ENCODE measurements around the gene SYNPO2L. TPM values are rescaled to one million over a fixed set of nuclear protein-coding genes. Genes with fewer than 3 reads are reported as not detected.

SYNPO2L gene
- total and polyA plus RNA-seq, 9 of the 15 experiments (the other 6 are each of a cell fraction or from before 2014, with no cell fraction given) = 0.03 to 0.07 TPM; not detected in 7

DNA sequence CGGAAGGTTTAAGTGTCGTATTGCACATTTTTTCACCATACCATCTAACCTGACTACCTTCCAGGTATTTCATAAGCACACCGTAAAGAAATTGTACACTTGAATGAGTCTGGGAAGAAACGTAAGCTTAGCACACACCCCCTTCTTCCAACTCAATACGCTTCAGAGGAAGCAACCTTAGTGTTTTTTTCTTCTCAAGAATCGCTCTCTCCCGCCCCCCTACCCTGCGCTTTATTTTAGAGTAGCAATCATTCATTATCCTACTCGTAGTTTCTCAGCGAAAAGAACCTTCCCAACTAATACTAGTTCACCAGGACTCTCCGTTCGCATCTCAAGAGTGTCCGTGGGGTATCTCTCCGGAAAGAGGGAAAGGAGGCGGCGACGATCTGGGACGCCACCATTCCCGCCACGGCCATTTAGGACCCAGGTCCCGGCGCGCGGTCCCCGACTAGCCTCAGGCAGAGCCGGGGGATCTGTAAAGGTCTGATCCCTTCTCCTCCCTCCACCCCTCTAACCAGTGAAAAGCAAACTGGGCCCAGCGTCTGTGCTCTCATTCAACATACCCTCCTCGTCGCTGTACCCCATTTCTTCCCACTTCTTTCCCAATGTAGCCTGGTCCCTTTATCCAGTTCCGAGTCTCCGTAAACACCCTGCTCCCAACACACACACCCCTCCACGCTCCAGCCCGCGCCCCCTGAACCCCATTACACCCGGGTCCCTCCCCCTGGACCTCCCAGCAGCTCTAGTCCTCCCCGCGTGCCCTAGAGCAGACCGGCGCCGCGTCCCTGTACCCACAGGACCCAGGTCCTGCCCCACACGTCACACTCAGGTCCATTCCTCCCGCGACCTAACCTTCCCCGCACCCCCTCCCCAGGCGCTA is 30.6 kb downstream of the SYNPO2L start (continued):
- TF ChIP-seq E2F3 (CRISPR knock-in tag; IDR thresholded peaks at IDR 0.05) (peak; percentile 42; the same call in 1 of the 2 replicates), KHSRP (IDR thresholded peaks at IDR 0.05) (no peak), MIER1 (IDR thresholded peaks at IDR 0.05; ENCODE audit: low read depth) (peak; percentile 44; the same call in 1 of the 2 replicates), RAD21 (CRISPR knock-in tag; conservative IDR thresholded peaks at IDR 0.05 in 1 of 2, IDR thresholded peaks at IDR 0.05 in 1 of 2) (peak in 1 of 2 experiments; percentile 10; a peak in 1 of 4 replicates), ZBTB1 (CRISPR knock-in tag; IDR thresholded peaks at IDR 0.05; ENCODE audit: borderline replicate concordance, low read depth) (0 out of 2 replicates have a peak, but pooled peaks have one; percentile 64), CC2D1A (IDR thresholded peaks at IDR 0.05) (peak; percentile 65), HNRNPLL (IDR thresholded peaks at IDR 0.05; ENCODE audit: low read depth, low read length, poor library complexity, severe bottlenecking) (peak; percentile 37), BMI1 (IDR thresholded peaks at IDR 0.05; ENCODE audit: low read length) (no peak), SIN3A (IDR thresholded peaks at IDR 0.05; ENCODE audit: borderline replicate concordance in 2 of 2, control insufficient read depth in 1 of 2, low read depth in 2 of 2, low read length in 2 of 2) (peak in 1 of 2 experiments; percentile 64; a peak in 2 of 4 replicates), NRF1 (conservative IDR thresholded peaks at IDR 0.05 in 1 of 2, IDR thresholded peaks at IDR 0.05 in 1 of 2) (no peak), TRIM28 (IDR thresholded peaks at IDR 0.05) (0 out of 2 replicates have a peak, but pooled peaks have one; percentile 14), CXXC5 (CRISPR knock-in tag; IDR thresholded peaks at IDR 0.05) (peak; percentile 64), ZNF124 (CRISPR knock-in tag; IDR thresholded peaks at IDR 0.05) (0 out of 2 replicates have a peak, but pooled peaks have one; percentile 46), NR2C2 (CRISPR knock-in tag; IDR thresholded peaks at IDR 0.05) (no peak), NR2C2 (tag; IDR thresholded peaks at IDR 0.05) (peak; percentile 60), HDAC1 (IDR thresholded peaks at IDR 0.05) (peak in 1 of 2 experiments; percentile 93; a peak in 2 of 4 replicates)
- TF ChIP-seq, protein P1, sequence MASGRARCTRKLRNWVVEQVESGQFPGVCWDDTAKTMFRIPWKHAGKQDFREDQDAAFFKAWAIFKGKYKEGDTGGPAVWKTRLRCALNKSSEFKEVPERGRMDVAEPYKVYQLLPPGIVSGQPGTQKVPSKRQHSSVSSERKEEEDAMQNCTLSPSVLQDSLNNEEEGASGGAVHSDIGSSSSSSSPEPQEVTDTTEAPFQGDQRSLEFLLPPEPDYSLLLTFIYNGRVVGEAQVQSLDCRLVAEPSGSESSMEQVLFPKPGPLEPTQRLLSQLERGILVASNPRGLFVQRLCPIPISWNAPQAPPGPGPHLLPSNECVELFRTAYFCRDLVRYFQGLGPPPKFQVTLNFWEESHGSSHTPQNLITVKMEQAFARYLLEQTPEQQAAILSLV (tag; IDR thresholded peaks at IDR 0.05) = no peak
- TF ChIP-seq, protein P2, sequence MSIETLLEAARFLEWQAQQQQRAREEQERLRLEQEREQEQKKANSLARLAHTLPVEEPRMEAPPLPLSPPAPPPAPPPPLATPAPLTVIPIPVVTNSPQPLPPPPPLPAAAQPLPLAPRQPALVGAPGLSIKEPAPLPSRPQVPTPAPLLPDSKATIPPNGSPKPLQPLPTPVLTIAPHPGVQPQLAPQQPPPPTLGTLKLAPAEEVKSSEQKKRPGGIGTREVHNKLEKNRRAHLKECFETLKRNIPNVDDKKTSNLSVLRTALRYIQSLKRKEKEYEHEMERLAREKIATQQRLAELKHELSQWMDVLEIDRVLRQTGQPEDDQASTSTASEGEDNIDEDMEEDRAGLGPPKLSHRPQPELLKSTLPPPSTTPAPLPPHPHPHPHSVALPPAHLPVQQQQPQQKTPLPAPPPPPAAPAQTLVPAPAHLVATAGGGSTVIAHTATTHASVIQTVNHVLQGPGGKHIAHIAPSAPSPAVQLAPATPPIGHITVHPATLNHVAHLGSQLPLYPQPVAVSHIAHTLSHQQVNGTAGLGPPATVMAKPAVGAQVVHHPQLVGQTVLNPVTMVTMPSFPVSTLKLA (conservative IDR thresholded peaks at IDR 0.05) = peak in 1 of 2 experiments; percentile 69; a peak in 1 of 4 replicates
- TF ChIP-seq, protein P3, sequence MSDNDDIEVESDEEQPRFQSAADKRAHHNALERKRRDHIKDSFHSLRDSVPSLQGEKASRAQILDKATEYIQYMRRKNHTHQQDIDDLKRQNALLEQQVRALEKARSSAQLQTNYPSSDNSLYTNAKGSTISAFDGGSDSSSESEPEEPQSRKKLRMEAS (CRISPR knock-in tag; IDR thresholded peaks at IDR 0.05) = 0 out of 2 replicates have a peak, but pooled peaks have one; percentile 11
- TF ChIP-seq, protein P4, sequence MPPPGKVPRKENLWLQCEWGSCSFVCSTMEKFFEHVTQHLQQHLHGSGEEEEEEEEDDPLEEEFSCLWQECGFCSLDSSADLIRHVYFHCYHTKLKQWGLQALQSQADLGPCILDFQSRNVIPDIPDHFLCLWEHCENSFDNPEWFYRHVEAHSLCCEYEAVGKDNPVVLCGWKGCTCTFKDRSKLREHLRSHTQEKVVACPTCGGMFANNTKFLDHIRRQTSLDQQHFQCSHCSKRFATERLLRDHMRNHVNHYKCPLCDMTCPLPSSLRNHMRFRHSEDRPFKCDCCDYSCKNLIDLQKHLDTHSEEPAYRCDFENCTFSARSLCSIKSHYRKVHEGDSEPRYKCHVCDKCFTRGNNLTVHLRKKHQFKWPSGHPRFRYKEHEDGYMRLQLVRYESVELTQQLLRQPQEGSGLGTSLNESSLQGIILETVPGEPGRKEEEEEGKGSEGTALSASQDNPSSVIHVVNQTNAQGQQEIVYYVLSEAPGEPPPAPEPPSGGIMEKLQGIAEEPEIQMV (tag; conservative IDR thresholded peaks at IDR 0.05; ENCODE audit: low read depth) = no peak
- TF ChIP-seq, protein P5, sequence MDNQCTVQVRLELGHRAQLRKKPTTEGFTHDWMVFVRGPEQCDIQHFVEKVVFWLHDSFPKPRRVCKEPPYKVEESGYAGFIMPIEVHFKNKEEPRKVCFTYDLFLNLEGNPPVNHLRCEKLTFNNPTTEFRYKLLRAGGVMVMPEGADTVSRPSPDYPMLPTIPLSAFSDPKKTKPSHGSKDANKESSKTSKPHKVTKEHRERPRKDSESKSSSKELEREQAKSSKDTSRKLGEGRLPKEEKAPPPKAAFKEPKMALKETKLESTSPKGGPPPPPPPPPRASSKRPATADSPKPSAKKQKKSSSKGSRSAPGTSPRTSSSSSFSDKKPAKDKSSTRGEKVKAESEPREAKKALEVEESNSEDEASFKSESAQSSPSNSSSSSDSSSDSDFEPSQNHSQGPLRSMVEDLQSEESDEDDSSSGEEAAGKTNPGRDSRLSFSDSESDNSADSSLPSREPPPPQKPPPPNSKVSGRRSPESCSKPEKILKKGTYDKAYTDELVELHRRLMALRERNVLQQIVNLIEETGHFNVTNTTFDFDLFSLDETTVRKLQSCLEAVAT (IDR thresholded peaks at IDR 0.05) = peak; percentile 45 to 51; a peak in 1 of 4 replicates
